H9 (cell line): ENCODE data around the gene CD151. TPM values are rescaled to one million over a fixed set of nuclear protein-coding genes. Genes with fewer than 3 reads are reported as not detected.

Experiments
- DNase-seq: peaks from one replicate; pipeline ENCODE4 v3.0.0-alpha.2; 2017
- H2AFZ ChIP-seq: one replicate; pipeline ENCODE4 v1.6.1; 2013; ENCODE audit warnings: mild to moderate bottlenecking, low read length, control low read depth, moderate library complexity
- H2AK5ac ChIP-seq: 2 replicates; pipeline ENCODE4 v1.6.1; 2013; ENCODE audit warnings: low read length, control low read depth, mixed read lengths; ENCODE audit not compliant: insufficient read length
- H2BK120ac ChIP-seq: one replicate; pipeline ENCODE4 v1.6.1; 2013; ENCODE audit warnings: low read depth, mild to moderate bottlenecking, low read length, control low read depth, inconsistent platforms; ENCODE audit not compliant: poor library complexity, severe bottlenecking
- H2BK12ac ChIP-seq: 2 replicates; pipeline ENCODE4 v1.6.1; 2013; ENCODE audit warnings: low read length, control low read depth, mixed read lengths, low read depth; ENCODE audit not compliant: insufficient read length
- H2BK15ac ChIP-seq: 2 replicates; pipeline ENCODE4 v1.6.1; 2013; ENCODE audit warnings: low read depth, low read length, control low read depth
- H2BK20ac ChIP-seq: one replicate; pipeline ENCODE4 v1.6.1; 2013; ENCODE audit warnings: low read depth, mild to moderate bottlenecking, low read length, control low read depth, inconsistent platforms; ENCODE audit not compliant: poor library complexity, severe bottlenecking
- H2BK5ac ChIP-seq: 2 replicates; pipeline ENCODE4 v1.6.1; 2013; ENCODE audit warnings: low read length, control low read depth, mixed read lengths; ENCODE audit not compliant: insufficient read length
- H3K14ac ChIP-seq: 2 replicates; pipeline ENCODE4 v1.6.1; 2013; ENCODE audit warnings: low read length, control low read depth; ENCODE audit not compliant: insufficient read depth
- H3K18ac ChIP-seq: 2 replicates; pipeline ENCODE4 v1.6.1; 2013; ENCODE audit warnings: low read depth, mild to moderate bottlenecking, mixed read lengths, low read length, control low read depth; ENCODE audit not compliant: insufficient read length
- H3K23ac ChIP-seq: 2 replicates; pipeline ENCODE4 v1.6.1; 2013; ENCODE audit warnings: low read length, control low read depth, mixed read lengths, low read depth; ENCODE audit not compliant: insufficient read length
- H3K23me2 ChIP-seq: 2 replicates; pipeline ENCODE4 v1.6.1; 2013; ENCODE audit warnings: low read depth, mild to moderate bottlenecking, mixed read lengths, low read length, control low read depth; ENCODE audit not compliant: insufficient read length, poor library complexity, severe bottlenecking
- H3K27ac ChIP-seq: 2 replicates; pipeline ENCODE4 v1.5.1; 2013; ENCODE audit warnings: low read length, control low read depth, mixed read lengths, low read depth; ENCODE audit not compliant: insufficient read length
- H3K27me3 ChIP-seq: 2 replicates; pipeline ENCODE4 v1.6.1; 2013; ENCODE audit warnings: low read length, control low read depth, inconsistent platforms; ENCODE audit not compliant: insufficient read depth
- H3K4ac ChIP-seq: 2 replicates; pipeline ENCODE4 v1.6.1; 2013; ENCODE audit warnings: low read depth, mild to moderate bottlenecking, control low read depth, inconsistent platforms, low read length, moderate library complexity
- H3K4me1 ChIP-seq: 2 replicates; pipeline ENCODE4 v1.6.1; 2013; ENCODE audit warnings: low read length, control low read depth, inconsistent platforms; ENCODE audit not compliant: insufficient read depth
- H3K4me2 ChIP-seq: 2 replicates; pipeline ENCODE4 v1.6.1; 2013; ENCODE audit warnings: low read length, control low read depth, mixed read lengths; ENCODE audit not compliant: insufficient read length, insufficient read depth
- H3K56ac ChIP-seq: 2 replicates; pipeline ENCODE4 v1.6.1; 2013; ENCODE audit warnings: low read depth, mild to moderate bottlenecking, mixed read lengths, low read length, control low read depth; ENCODE audit not compliant: insufficient read length
- H3K79me1 ChIP-seq: 2 replicates; pipeline ENCODE4 v1.6.1; 2013; ENCODE audit warnings: low read depth, mild to moderate bottlenecking, moderate library complexity, low read length, control low read depth, inconsistent platforms; ENCODE audit not compliant: insufficient read depth, poor library complexity, severe bottlenecking
- H3K79me2 ChIP-seq: 2 replicates; pipeline ENCODE4 v1.6.1; 2013; ENCODE audit warnings: low read length, control low read depth, inconsistent platforms; ENCODE audit not compliant: insufficient read depth
- H3K9ac ChIP-seq: 2 replicates; pipeline ENCODE4 v1.6.1; 2013; ENCODE audit warnings: low read length, control low read depth, mixed read lengths; ENCODE audit not compliant: insufficient read length; ENCODE audit errors: extremely low read depth
- H3K9me3 ChIP-seq: one replicate; pipeline ENCODE4 v1.6.1; 2013; ENCODE audit warnings: low read depth, low read length, inconsistent platforms; ENCODE audit not compliant: control insufficient read depth
- H3T11ph ChIP-seq: one replicate; pipeline ENCODE4 v1.6.1; 2013; ENCODE audit warnings: mild to moderate bottlenecking, low read length, control low read depth, inconsistent platforms
- H4K20me1 ChIP-seq: one replicate; pipeline ENCODE4 v1.6.1; 2013; ENCODE audit not compliant: control insufficient read depth, insufficient read length, insufficient read depth
- H4K5ac ChIP-seq: 2 replicates; pipeline ENCODE4 v1.6.1; 2013; ENCODE audit warnings: low read depth, mild to moderate bottlenecking, mixed read lengths, low read length, control low read depth; ENCODE audit not compliant: insufficient read length
- H4K8ac ChIP-seq: replicated peaks from 2 replicates; pipeline ENCODE4 v1.6.1; 2013; ENCODE audit warnings: low read length, control low read depth, mixed read lengths, low read depth; ENCODE audit not compliant: insufficient read length
- H4K91ac ChIP-seq: 2 replicates; pipeline ENCODE4 v1.6.1; 2013; ENCODE audit warnings: low read depth, mild to moderate bottlenecking, moderate library complexity, mixed read lengths, low read length, control low read depth; ENCODE audit not compliant: insufficient read length
- H3K27ac Mint-ChIP-seq, 3 experiments: 2 replicates in 2 of 3; 3 replicates in 1 of 3; pipeline ENCODE4 v1.8.0; 2020 to 2021; ENCODE audit warnings: mixed read lengths in 3 of 3, mild to moderate bottlenecking in 1 of 3, moderate library complexity in 1 of 3
- H3K27me3 Mint-ChIP-seq: 2 replicates; pipeline ENCODE4 v1.8.0; 2021; ENCODE audit warnings: low read depth, mild to moderate bottlenecking, moderate library complexity, mixed read lengths
- H3K36me3 Mint-ChIP-seq, 3 experiments: 2 replicates in 2 of 3; 3 replicates in 1 of 3; pipeline ENCODE4 v1.8.0; 2020 to 2021; ENCODE audit warnings: low read depth in 3 of 3, mixed read lengths in 3 of 3; ENCODE audit not compliant: insufficient read depth in 1 of 3
- H3K4me1 Mint-ChIP-seq, 2 experiments: 2 replicates each; pipeline ENCODE4 v1.8.0; 2020; ENCODE audit warnings: mixed read lengths in 2 of 2
- H3K4me3 Mint-ChIP-seq, 2 experiments: 2 replicates in 1 of 2; 3 replicates in 1 of 2; pipeline ENCODE4 v1.8.0; 2020 to 2021; ENCODE audit warnings: mild to moderate bottlenecking in 2 of 2, mixed read lengths in 2 of 2, moderate library complexity in 1 of 2
- H3K9me3 Mint-ChIP-seq, 2 experiments: 2 replicates in 1 of 2; 3 replicates in 1 of 2; pipeline ENCODE4 v1.8.0; 2020; ENCODE audit warnings: mild to moderate bottlenecking in 2 of 2, mixed read lengths in 2 of 2, moderate library complexity in 1 of 2
- CTCF ChIP-seq: fragments of 200-600 bp; sonication (generic); conservative IDR thresholded peaks from 3 replicates; pipeline ENCODE4 v1.8.0; 2021; ENCODE audit warnings: antibody characterized with exemption, mild to moderate bottlenecking
- WGBS: extraction: QIAGEN DNeasy Blood & Tissue Kit; methylation state at CpG from one replicate; pipeline ENCODE4 v1.1.7; 2013; ENCODE audit warnings: missing lambda C conversion rate, low lambda C conversion rate, mixed read lengths; ENCODE audit not compliant: insufficient read length; ENCODE audit errors: extremely low coverage; 5-methylcytosine and 5-hydroxymethylcytosine counted together
- total RNA-seq: library from RNA; stranded (reverse); gene quantifications from 2 replicates; pipeline ENCODE4 v1.2.1, GENCODE V29; 2021

Gene CD151
- total RNA-seq, 1 experiment from 2014 or later: 138 TPM

- peaks cover 4 to 7% of the 10 kb centered on the region in 2 experiments for H3K4me1 Mint-ChIP-seq
- no peaks in the 10 kb centered on the region for H3K4me1 ChIP-seq
- no peak overlapping the region for H4K91ac ChIP-seq
These were observed 37.7 kb downstream of the CD151 start for GRCh38 chr11:870418-870817.

More at GRCh38 chr11:870418-870817, 37.7 kb downstream of the CD151 start:
- no peak overlapping the region for H2BK12ac ChIP-seq
- H4K20me1 ChIP-seq: no peaks in the 10 kb centered on the region
- H3K79me1 ChIP-seq: no peaks in the 10 kb centered on the region
- H4K8ac ChIP-seq: no peak overlapping the region
- H2AFZ ChIP-seq: no peak overlapping the region
- DNase-seq: no peak
- no peak overlapping the region for H2BK15ac ChIP-seq
- no peak overlapping the region for H3T11ph ChIP-seq
- no peak overlapping the region for H4K5ac ChIP-seq
- H3K9ac ChIP-seq: no peak overlapping the region
- no peak overlapping the region for H3K18ac ChIP-seq
- no peaks in the 10 kb centered on the region for H3K9me3 Mint-ChIP-seq
- H3K4me3 Mint-ChIP-seq: no peak overlapping the region
- no peak overlapping the region for H3K4ac ChIP-seq
- no peak overlapping the region for H3K14ac ChIP-seq
- no peak overlapping the region for H2AK5ac ChIP-seq
- no peak overlapping the region for H3K23ac ChIP-seq
- no peaks in the 10 kb centered on the region for H3K23me2 ChIP-seq
- H3K27ac Mint-ChIP-seq: 0 out of 7 replicates have a peak overlapping the region, but pooled peaks of 1 of the 3 experiments have one; percentile 68
- H2BK20ac ChIP-seq: no peak overlapping the region
- no peaks in the 10 kb centered on the region for H3K27me3 ChIP-seq
- no peak overlapping the region for H2BK120ac ChIP-seq
- H3K27me3 Mint-ChIP-seq: peaks cover 3% of the 10 kb centered on the region; the same call in 1 of the 2 replicates
- 0 out of 3 replicates have a peak, but pooled peaks have one; percentile 6 for TF ChIP-seq CTCF
- H3K9me3 ChIP-seq: no peaks in the 10 kb centered on the region
- H2BK5ac ChIP-seq: no peak overlapping the region
- no CpG with 5 or more reads among the region's 8 CpGs for WGBS
- no peaks in the 10 kb centered on the region for H3K79me2 ChIP-seq
- H3K36me3 Mint-ChIP-seq: peaks cover 10 to 38% (median 33%) of the 10 kb centered on the region in 3 experiments
- no peak overlapping the region for H3K27ac ChIP-seq
- H3K56ac ChIP-seq: no peak overlapping the region
- no peak overlapping the region for H3K4me2 ChIP-seq
